SK-N-SH (cell line): ENCODE results near the gene LRRTM2. TPM values are rescaled to one million over a fixed set of nuclear protein-coding genes. Genes with fewer than 3 reads are reported as not detected.

Experiments used
- CTCF ChIA-PET: fragments of 300-600, 350-600 bp; formaldehyde crosslinking; extraction: SDS; loops from one replicate; lab custom pipeline; 2021; lab: Yijun Ruan, JAX
- POLR2A ChIA-PET: fragments of 350-600 bp; sonication (Branson Sonifier 250); formaldehyde crosslinking; extraction: SDS; loops from one replicate; lab custom pipeline; 2020; ENCODE audit warnings: antibody characterized with exemption, inconsistent platforms; lab: Yijun Ruan, JAX
- DNase-seq: peaks from one replicate; pipeline ENCODE4 v3.0.0; 2012
- H2AFZ ChIP-seq: fragments of 200-600 bp; sonication (generic); 2 replicates; pipeline ENCODE4 v1.8.1; 2016; ENCODE audit warnings: antibody characterized with exemption, mild to moderate bottlenecking, low read depth
- H3F3A ChIP-seq: fragments of 200-600 bp; sonication (generic); replicated peaks from 2 replicates; pipeline ENCODE3; 2016; ENCODE audit warnings: antibody characterized with exemption, mild to moderate bottlenecking; ENCODE audit not compliant: insufficient read depth
- H3K27ac ChIP-seq, 2 experiments: fragments of 200-500 bp in 1 of 2; fragments of 200-600 bp in 1 of 2; sonication (Bioruptor generic) in 1 of 2; sonication (generic), shearing (Covaris generic) in 1 of 2; 2 replicates each; pipeline versions ENCODE4 v1.5.1 to v1.6.1; 2014 to 2016; ENCODE audit warnings: low read depth in 2 of 2, inconsistent platforms in 1 of 2, low read length in 1 of 2, mild to moderate bottlenecking in 1 of 2, mixed read lengths in 1 of 2
- H3K27me3 ChIP-seq: fragments of 200-600 bp; sonication (generic), shearing (Covaris generic); 2 replicates; pipeline ENCODE4 v1.6.1; 2016; ENCODE audit warnings: mixed run types; ENCODE audit not compliant: insufficient read depth
- H3K36me3 ChIP-seq, 2 experiments: fragments of 200-500 bp in 1 of 2; fragments of 200-600 bp in 1 of 2; sonication (Bioruptor generic) in 1 of 2; sonication (generic) in 1 of 2; replicated peaks in 1 of 2; 2 replicates each; pipeline versions ENCODE3 to v1.5.1; 2014 to 2016; ENCODE audit warnings: low read length in 1 of 2, mild to moderate bottlenecking in 1 of 2; ENCODE audit not compliant: insufficient read depth in 2 of 2, control insufficient read depth in 1 of 2
- H3K4me1 ChIP-seq, 2 experiments: fragments of 200-500 bp in 1 of 2; fragments of 200-600 bp in 1 of 2; sonication (Bioruptor generic) in 1 of 2; sonication (generic), shearing (Covaris generic) in 1 of 2; 2 replicates each; pipeline versions ENCODE4 v1.5.1 to v1.6.1; 2014 to 2016; ENCODE audit warnings: low read depth in 1 of 2, low read length in 1 of 2, mixed run types in 1 of 2; ENCODE audit not compliant: insufficient read depth in 2 of 2, control insufficient read depth in 1 of 2
- H3K4me2 ChIP-seq: fragments of 200-600 bp; sonication (generic), shearing (Covaris generic); 2 replicates; pipeline ENCODE4 v1.6.1; 2017; ENCODE audit warnings: mixed run types
- H3K4me3 ChIP-seq, 2 experiments: fragments of 200-500 bp in 1 of 2; fragments of 200-600 bp in 1 of 2; sonication (Bioruptor generic) in 1 of 2; sonication (generic), shearing (Covaris generic) in 1 of 2; 2 replicates each; pipeline versions ENCODE4 v1.5.1 to v1.8.1; 2014 to 2016; ENCODE audit warnings: low read depth in 2 of 2, inconsistent platforms in 1 of 2, low read length in 1 of 2, mild to moderate bottlenecking in 1 of 2, mixed read lengths in 1 of 2, moderate library complexity in 1 of 2
- H3K79me2 ChIP-seq: fragments of 200-600 bp; sonication (generic); 2 replicates; pipeline ENCODE4 v1.8.1; 2017; ENCODE audit warnings: mild to moderate bottlenecking; ENCODE audit not compliant: insufficient read depth
- H3K9ac ChIP-seq: fragments of 200-600 bp; sonication (generic); 2 replicates; pipeline ENCODE4 v1.6.1; 2017; ENCODE audit warnings: mixed run types
- H3K9me2 ChIP-seq: fragments of 200-600 bp; sonication (generic); 2 replicates; pipeline ENCODE4 v1.6.1; 2017; ENCODE audit warnings: mixed run types
- H3K9me3 ChIP-seq: fragments of 200-600 bp; sonication (generic); 2 replicates; pipeline ENCODE4 v1.6.1; 2017; ENCODE audit warnings: mixed run types, mild to moderate bottlenecking, moderate library complexity
- H4K20me1 ChIP-seq: fragments of 200-600 bp; sonication (generic); 2 replicates; pipeline ENCODE4 v1.6.1; 2017; ENCODE audit warnings: mild to moderate bottlenecking, mixed run types; ENCODE audit not compliant: insufficient read depth
- CHD2 ChIP-seq: fragments of 150-350 bp; IDR thresholded peaks from 2 replicates; pipeline ENCODE4 v1.6.1; 2018; ENCODE audit warnings: low read length; ENCODE audit not compliant: partially characterized antibody
- CTCF ChIP-seq: fragments of 200-600 bp; sonication (generic); IDR thresholded peaks from 2 replicates; pipeline ENCODE4 v1.6.1; 2017; ENCODE audit warnings: antibody characterized with exemption, mild to moderate bottlenecking, moderate library complexity
- EP300 ChIP-seq, 2 experiments: IDR thresholded peaks; 2 replicates each; pipeline versions ENCODE4 v1.4.0 to v1.6.1; 2012; ENCODE audit warnings: borderline replicate concordance in 1 of 2, low read depth in 1 of 2, low read length in 1 of 2
- FOXM1 ChIP-seq: IDR thresholded peaks from 2 replicates; pipeline ENCODE4 v1.4.0; 2012; ENCODE audit warnings: low read depth, mild to moderate bottlenecking
- GABPA ChIP-seq: IDR thresholded peaks from 2 replicates; pipeline ENCODE4 v1.4.0; 2012; ENCODE audit warnings: low read depth, mild to moderate bottlenecking
- IRF3 ChIP-seq: fragments of 150-350 bp; IDR thresholded peaks from 2 replicates; pipeline ENCODE4 v1.6.1; 2016; ENCODE audit warnings: mild to moderate bottlenecking, low read depth, low read length
- JUND ChIP-seq: IDR thresholded peaks from 2 replicates; pipeline ENCODE4 v1.4.0; 2012
- MAX ChIP-seq: IDR thresholded peaks from 2 replicates; pipeline ENCODE4 v1.4.0; 2012; ENCODE audit warnings: low read depth
- MXI1 ChIP-seq: IDR thresholded peaks from 2 replicates; pipeline ENCODE4 v1.6.1; 2012; ENCODE audit warnings: mild to moderate bottlenecking, low read depth, low read length, improper control_type of control experiment
- NFIC ChIP-seq: IDR thresholded peaks from 2 replicates; pipeline ENCODE4 v1.4.0; 2012; ENCODE audit warnings: borderline replicate concordance
- PBX3 ChIP-seq: IDR thresholded peaks from 2 replicates; pipeline ENCODE4; 2012
- POLR2AphosphoS5 ChIP-seq: IDR thresholded peaks from 2 replicates; pipeline ENCODE4 v1.6.1; 2012; ENCODE audit warnings: low read depth, low read length
- RCOR1 ChIP-seq: fragments of 150-350 bp; IDR thresholded peaks from 2 replicates; pipeline ENCODE4 v1.6.1; 2017; ENCODE audit warnings: antibody characterized with exemption, low read length
- RFX5 ChIP-seq: IDR thresholded peaks from 2 replicates; pipeline ENCODE4 v1.6.1; 2012; ENCODE audit warnings: mild to moderate bottlenecking, improper control_type of control experiment, low read length
- RXRA ChIP-seq: IDR thresholded peaks from 2 replicates; pipeline ENCODE4 v1.4.0; 2012; ENCODE audit warnings: low read depth, mild to moderate bottlenecking, borderline replicate concordance
- SMC3 ChIP-seq: IDR thresholded peaks from 2 replicates; pipeline ENCODE4 v1.6.1; 2012; ENCODE audit warnings: low read depth, low read length, improper control_type of control experiment
- TCF12 ChIP-seq: IDR thresholded peaks from 2 replicates; pipeline ENCODE4 v1.4.0; 2012
- USF1 ChIP-seq: IDR thresholded peaks from 2 replicates; pipeline ENCODE4 v1.4.0; 2012; ENCODE audit warnings: low read depth, borderline replicate concordance
- USF2 ChIP-seq: fragments of 150-350 bp; IDR thresholded peaks from 2 replicates; pipeline ENCODE4 v1.6.1; 2017; ENCODE audit warnings: antibody characterized with exemption, low read length, low read depth, borderline replicate concordance
- ZBTB33 ChIP-seq: IDR thresholded peaks from 2 replicates; pipeline ENCODE4 v1.4.0; 2012; ENCODE audit warnings: low read depth, borderline replicate concordance
- WGBS: methylation state at CpG from one replicate; pipeline ENCODE4 v1.1.6; 2017; ENCODE audit warnings: low lambda C conversion rate; 5-methylcytosine and 5-hydroxymethylcytosine counted together
- polyA plus RNA-seq, 3 experiments: library from polyadenylated mRNA; depleted of rRNA; stranded (reverse); fragments of >200 nt; gene quantifications; 2 replicates each; pipeline ENCODE4 v1.2.3, GENCODE V29; 2012

The LRRTM2 gene
- polyA plus RNA-seq, 1 of the 3 experiments (the other 2 are of a cell fraction) = 0.38 TPM

GRCh38 chr5:138832218-138832617 is 42.9 kb downstream of the LRRTM2 start:
- Histone ChIP-seq H4K20me1 (peaks cover 68% of the 10 kb centered on the region), H3K36me3 (peaks cover 15 to 48% of the 10 kb centered on the region in 2 experiments), H3K9me2 (no peaks in the 10 kb centered on the region), H3F3A (peaks cover 16% of the 10 kb centered on the region), H3K4me1 (peaks cover 0 to 8% of the 10 kb centered on the region in 2 experiments; a peak in 2 of 4 replicates), H3K9ac (no peak overlapping the region), H3K27ac (no peak overlapping the region; a peak in 1 of 4 replicates), H2AFZ (no peak overlapping the region), H3K9me3 (no peaks in the 10 kb centered on the region), H3K4me2 (no peak overlapping the region), H3K4me3 (no peak overlapping the region), H3K79me2 (peaks cover 94% of the 10 kb centered on the region), H3K27me3 (no peaks in the 10 kb centered on the region)
- TF ChIP-seq NFIC (peak; percentile 27; the same call in 1 of the 2 replicates), CHD2 (no peak), FOXM1 (no peak), MAX (no peak), RCOR1 (no peak), GABPA (no peak), USF2 (no peak), CTCF (no peak), MXI1 (no peak), JUND (peak; percentile 23; the same call in 1 of the 2 replicates), EP300 (IDR thresholded peaks at IDR 0.05; ENCODE audit: borderline replicate concordance in 1 of 2, low read depth in 1 of 2, low read length in 1 of 2) (no peak), PBX3 (peak; percentile 55; the same call in 1 of the 2 replicates), POLR2AphosphoS5 (peak; percentile 33; the same call in 1 of the 2 replicates), TCF12 (peak; percentile 78; the same call in 1 of the 2 replicates)
- CTCF ChIA-PET = interaction anchor here (0.6 kb wide), 1 partner anchor 377 kb away, joined by 4 read pairs; no protein-coding TSS in a partner anchor
- no peak for DNase-seq
- 69% methylated on average over 2 of the region's 2 CpGs for WGBS
- POLR2A ChIA-PET = no interaction called here

- ChIA-PET CTCF (interaction anchor here (0.6 kb wide), 1 partner anchor 376 kb away, joined by 4 read pairs; no protein-coding TSS in a partner anchor), POLR2A (no interaction called here)
- Histone ChIP-seq H3F3A (peaks cover 16% of the 10 kb centered on the region), H3K9me3 (no peaks in the 10 kb centered on the region), H3K9me2 (no peaks in the 10 kb centered on the region), H3K36me3 (peaks cover 19 to 50% of the 10 kb centered on the region in 2 experiments), H3K4me1 (peaks cover 0 to 8% of the 10 kb centered on the region in 2 experiments; a peak in 2 of 4 replicates), H3K4me3 (no peak overlapping the region), H2AFZ (no peak overlapping the region), H3K9ac (no peak overlapping the region), H3K4me2 (no peak overlapping the region), H4K20me1 (peaks cover 63% of the 10 kb centered on the region), H3K27ac (no peak overlapping the region), H3K79me2 (peaks cover 94% of the 10 kb centered on the region), H3K27me3 (no peaks in the 10 kb centered on the region)
- no peak for DNase-seq
- no peak for TF ChIP-seq IRF3
- TF ChIP-seq RXRA = no peak
- no peak for TF ChIP-seq ZBTB33
- no peak for TF ChIP-seq SMC3
- TF ChIP-seq USF1 = no peak
- no peak for TF ChIP-seq RCOR1
- TF ChIP-seq RFX5 = no peak
- TF ChIP-seq EP300 (IDR thresholded peaks at IDR 0.05; ENCODE audit: borderline replicate concordance in 1 of 2, low read depth in 1 of 2, low read length in 1 of 2) = no peak
Observed at GRCh38 chr5:138831703-138832102, 43.4 kb downstream of the LRRTM2 start.
